SK-N-SH treated with all-trans-retinoic acid at 6 μM for 48 hours (cell line): ENCODE results near the gene NPC1.

Source experiments
- ATAC-seq: fragments of 200-7000 bp; cut with Tn5 transposase; 3 replicates; pipeline ENCODE4 v1.9.1; 2020; ENCODE audit warnings: mild to moderate bottlenecking, moderate library complexity
- ARNTL ChIP-seq: fragments of 450-650 bp; formaldehyde crosslinking; IDR thresholded peaks from 2 replicates; pipeline ENCODE4 v1.5.0; 2020; ENCODE audit warnings: low read depth, mild to moderate bottlenecking, moderate library complexity, borderline replicate concordance
- CREB5 ChIP-seq: fragments of 250-450 bp; sonication (Bioruptor Pico); IDR thresholded peaks from 2 replicates; pipeline ENCODE4 v1.5.1; 2020; ENCODE audit warnings: low read depth, mild to moderate bottlenecking, moderate library complexity
- CSDC2 ChIP-seq: fragments of 250-450 bp; sonication (Bioruptor Pico); IDR thresholded peaks from 2 replicates; pipeline ENCODE4 v1.5.0; 2020; ENCODE audit warnings: mild to moderate bottlenecking, moderate library complexity
- CSRNP3 ChIP-seq: fragments of 250-450 bp; sonication (Bioruptor Pico); IDR thresholded peaks from 2 replicates; pipeline ENCODE4 v1.5.1; 2021; ENCODE audit warnings: mild to moderate bottlenecking, moderate library complexity
- ESRRG ChIP-seq: fragments of 250-450 bp; sonication (Bioruptor Pico); IDR thresholded peaks from 2 replicates; pipeline ENCODE4 v1.6.1; 2021; ENCODE audit warnings: mild to moderate bottlenecking
- GLIS3 ChIP-seq: fragments of 250-450 bp; sonication (Bioruptor Pico); IDR thresholded peaks from 2 replicates; pipeline ENCODE4 v1.5.0; 2020; ENCODE audit warnings: mild to moderate bottlenecking, moderate library complexity
- ISL1 ChIP-seq: fragments of 250-450 bp; sonication (Bioruptor Pico); IDR thresholded peaks from 2 replicates; pipeline ENCODE4 v2.1.2; 2022; ENCODE audit warnings: mild to moderate bottlenecking, moderate library complexity
- OSR1 ChIP-seq: fragments of 250-450 bp; sonication (Bioruptor Pico); IDR thresholded peaks from 2 replicates; pipeline ENCODE4 v1.8.0; 2022; ENCODE audit warnings: moderate library complexity, mild to moderate bottlenecking, inconsistent platforms
- PATZ1 ChIP-seq: fragments of 250-450 bp; sonication (Bioruptor Pico); IDR thresholded peaks from 2 replicates; pipeline ENCODE4 v1.8.0; 2020; ENCODE audit warnings: mild to moderate bottlenecking, moderate library complexity, borderline replicate concordance
- POU6F1 ChIP-seq: fragments of 250-450 bp; sonication (Bioruptor Pico); IDR thresholded peaks from 2 replicates; pipeline ENCODE4 v1.8.0; 2021; ENCODE audit warnings: low read depth, mild to moderate bottlenecking, moderate library complexity, borderline replicate concordance
- PPARA ChIP-seq: fragments of 250-450 bp; sonication (Bioruptor Pico); IDR thresholded peaks from 2 replicates; pipeline ENCODE4 v1.5.0; 2020; ENCODE audit warnings: mild to moderate bottlenecking, borderline replicate concordance
- RARB ChIP-seq: fragments of 250-450 bp; sonication (Bioruptor Pico); IDR thresholded peaks from 2 replicates; pipeline ENCODE4 v1.8.0; 2021; ENCODE audit warnings: mild to moderate bottlenecking, moderate library complexity
- TCF4 ChIP-seq: fragments of 250-450 bp; sonication (Bioruptor Pico); IDR thresholded peaks from 2 replicates; pipeline ENCODE4 v1.8.0; 2021; ENCODE audit warnings: mild to moderate bottlenecking, moderate library complexity, borderline replicate concordance
- TOX ChIP-seq: fragments of 250-450 bp; sonication (Bioruptor Pico); IDR thresholded peaks from 2 replicates; pipeline ENCODE4 v1.8.0; 2021; ENCODE audit warnings: mild to moderate bottlenecking, moderate library complexity, borderline replicate concordance
- TSHZ2 ChIP-seq: fragments of 250-450 bp; sonication (Bioruptor Pico); IDR thresholded peaks from 2 replicates; pipeline ENCODE4 v1.5.0; 2020; ENCODE audit warnings: mild to moderate bottlenecking, moderate library complexity
- ZC3H10 ChIP-seq: fragments of 250-450 bp; sonication (Bioruptor Pico); IDR thresholded peaks from 2 replicates; pipeline ENCODE4 v1.5.1; 2021; ENCODE audit warnings: mild to moderate bottlenecking, moderate library complexity
- ZFP30 ChIP-seq: fragments of 450-650 bp; formaldehyde crosslinking; IDR thresholded peaks from 2 replicates; pipeline ENCODE4 v1.5.0; 2022; ENCODE audit warnings: mild to moderate bottlenecking, moderate library complexity
- ZNF565 ChIP-seq: fragments of 450-650 bp; formaldehyde crosslinking; conservative IDR thresholded peaks from 2 replicates; pipeline ENCODE4 v1.5.0; 2020; ENCODE audit warnings: low read depth, mild to moderate bottlenecking, moderate library complexity
- ZNF70 ChIP-seq: fragments of 450-650 bp; formaldehyde crosslinking; IDR thresholded peaks from 2 replicates; pipeline ENCODE4 v1.5.0; 2020; ENCODE audit warnings: mild to moderate bottlenecking, moderate library complexity
- ZNF8 ChIP-seq: fragments of 450-650 bp; formaldehyde crosslinking; IDR thresholded peaks from 2 replicates; pipeline ENCODE4 v1.5.0; 2020; ENCODE audit warnings: mild to moderate bottlenecking, moderate library complexity

NPC1 gene

GRCh38 chr18:23575309-23575651 is 11.0 kb downstream of the NPC1 start:
- no peak for ATAC-seq
- TF ChIP-seq OSR1 (CRISPR knock-in tag): no peak
- no peak for TF ChIP-seq TOX (CRISPR knock-in tag)
- TF ChIP-seq ZNF8 (CRISPR knock-in tag): no peak
- no peak for TF ChIP-seq ZFP30 (CRISPR knock-in tag)
- TF ChIP-seq TCF4 (CRISPR knock-in tag): no peak
- no peak for TF ChIP-seq ESRRG (CRISPR knock-in tag)
- no peak for TF ChIP-seq CREB5 (CRISPR knock-in tag)
- no peak for TF ChIP-seq POU6F1 (CRISPR knock-in tag)
- TF ChIP-seq ZNF565 (CRISPR knock-in tag): no peak
- no peak for TF ChIP-seq ZC3H10 (CRISPR knock-in tag)
- no peak for TF ChIP-seq RARB (CRISPR knock-in tag)
- no peak for TF ChIP-seq CSRNP3 (CRISPR knock-in tag)
- no peak for TF ChIP-seq ARNTL (CRISPR knock-in tag)
- TF ChIP-seq GLIS3 (CRISPR knock-in tag): no peak
- no peak for TF ChIP-seq PPARA
- TF ChIP-seq PATZ1 (CRISPR knock-in tag): no peak
- no peak for TF ChIP-seq ZNF70 (CRISPR knock-in tag)
- no peak for TF ChIP-seq ISL1 (CRISPR knock-in tag)
- no peak for TF ChIP-seq CSDC2 (CRISPR knock-in tag)

GRCh38 chr18:23574611-23575308 is 11.5 kb downstream of the NPC1 start:
- peak; percentile 30; the same call in 1 of the 3 replicates for ATAC-seq
- no peak for TF ChIP-seq TCF4 (CRISPR knock-in tag)
- TF ChIP-seq OSR1 (CRISPR knock-in tag): no peak
- TF ChIP-seq ZNF8 (CRISPR knock-in tag): no peak

- 0 out of 3 replicates have a peak, but pooled peaks have one; percentile 42 for ATAC-seq
- TF ChIP-seq ISL1 (CRISPR knock-in tag): no peak
- no peak for TF ChIP-seq RARB (CRISPR knock-in tag)
- TF ChIP-seq CREB5 (CRISPR knock-in tag): no peak
- no peak for TF ChIP-seq CSRNP3 (CRISPR knock-in tag)
- TF ChIP-seq TOX (CRISPR knock-in tag): no peak
- TF ChIP-seq ZNF8 (CRISPR knock-in tag): no peak
- TF ChIP-seq ZC3H10 (CRISPR knock-in tag): no peak
- no peak for TF ChIP-seq ESRRG (CRISPR knock-in tag)
- TF ChIP-seq ZFP30 (CRISPR knock-in tag): no peak
- TF ChIP-seq GLIS3 (CRISPR knock-in tag): no peak
- TF ChIP-seq CSDC2 (CRISPR knock-in tag): no peak
- no peak for TF ChIP-seq TCF4 (CRISPR knock-in tag)
- TF ChIP-seq OSR1 (CRISPR knock-in tag): no peak
- TF ChIP-seq TSHZ2 (CRISPR knock-in tag): no peak
- no peak for TF ChIP-seq ARNTL (CRISPR knock-in tag)
- no peak for TF ChIP-seq POU6F1 (CRISPR knock-in tag)
These were observed 12.5 kb downstream of the NPC1 start for GRCh38 chr18:23573626-23574431.
